ENCODE data around the gene FHL2.

Gene FHL2

DNA sequence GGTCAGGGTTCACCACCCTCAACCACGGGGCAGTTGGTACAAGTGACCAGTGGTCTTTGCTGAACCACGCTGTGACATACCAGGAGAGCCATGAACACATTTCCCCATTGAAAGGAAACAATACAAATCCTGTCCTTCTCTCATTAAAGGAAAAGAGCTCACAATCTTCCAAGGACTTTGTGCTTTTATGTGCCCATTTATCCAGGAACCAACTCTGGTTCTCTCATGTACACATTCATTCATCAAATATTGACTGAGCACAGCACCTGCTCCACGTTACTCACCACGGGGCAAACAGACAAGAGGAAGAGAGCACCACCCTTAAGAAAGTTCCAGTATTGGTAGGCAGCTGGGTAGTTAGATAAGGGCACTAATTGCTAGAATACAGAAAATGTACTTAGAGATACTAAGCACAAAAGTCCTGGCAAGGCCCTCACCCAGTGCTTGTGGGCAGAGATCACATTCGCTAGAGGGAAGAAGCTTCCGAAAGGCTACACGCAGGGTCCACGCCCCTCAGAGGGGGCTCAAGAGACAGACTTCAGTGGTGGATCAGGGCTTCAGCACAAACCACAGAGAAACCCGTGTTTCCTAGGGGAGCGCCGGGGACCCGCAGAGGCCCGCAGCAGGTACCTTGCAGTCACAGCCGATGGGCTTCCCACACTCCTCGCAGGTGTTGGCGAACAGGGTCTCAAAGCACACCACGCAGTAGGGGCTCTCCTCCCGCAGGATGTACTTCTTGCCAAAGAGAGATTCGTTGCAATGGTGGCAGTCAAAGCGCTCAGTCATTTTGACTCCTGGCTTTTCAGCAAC, 12.9 kb downstream of the FHL2 start:
- H3K4me1 ChIP-seq = peaks cover 0 to 60% (median 23%) of the 10 kb centered on the region in 4 donors
- peaks cover 18 to 37% (median 31%) of the 10 kb centered on the region in 3 donors for H3K36me3 ChIP-seq
- intact Hi-C loops (cut with DNase I; ENCODE audit: low total_unique reads) = no loop called here
- no peak overlapping the region for H3K27ac ChIP-seq
- no peaks in the 10 kb centered on the region for H3K27me3 ChIP-seq
- no peaks in the 10 kb centered on the region for H3K9me3 ChIP-seq
- TF ChIP-seq, protein P1, sequence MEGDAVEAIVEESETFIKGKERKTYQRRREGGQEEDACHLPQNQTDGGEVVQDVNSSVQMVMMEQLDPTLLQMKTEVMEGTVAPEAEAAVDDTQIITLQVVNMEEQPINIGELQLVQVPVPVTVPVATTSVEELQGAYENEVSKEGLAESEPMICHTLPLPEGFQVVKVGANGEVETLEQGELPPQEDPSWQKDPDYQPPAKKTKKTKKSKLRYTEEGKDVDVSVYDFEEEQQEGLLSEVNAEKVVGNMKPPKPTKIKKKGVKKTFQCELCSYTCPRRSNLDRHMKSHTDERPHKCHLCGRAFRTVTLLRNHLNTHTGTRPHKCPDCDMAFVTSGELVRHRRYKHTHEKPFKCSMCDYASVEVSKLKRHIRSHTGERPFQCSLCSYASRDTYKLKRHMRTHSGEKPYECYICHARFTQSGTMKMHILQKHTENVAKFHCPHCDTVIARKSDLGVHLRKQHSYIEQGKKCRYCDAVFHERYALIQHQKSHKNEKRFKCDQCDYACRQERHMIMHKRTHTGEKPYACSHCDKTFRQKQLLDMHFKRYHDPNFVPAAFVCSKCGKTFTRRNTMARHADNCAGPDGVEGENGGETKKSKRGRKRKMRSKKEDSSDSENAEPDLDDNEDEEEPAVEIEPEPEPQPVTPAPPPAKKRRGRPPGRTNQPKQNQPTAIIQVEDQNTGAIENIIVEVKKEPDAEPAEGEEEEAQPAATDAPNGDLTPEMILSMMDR (IDR thresholded peaks at IDR 0.05) = no peak
- no peak overlapping the region for H3K4me3 ChIP-seq
- DNase-seq = peak in 1 of 2 donors; percentile 51

DNA sequence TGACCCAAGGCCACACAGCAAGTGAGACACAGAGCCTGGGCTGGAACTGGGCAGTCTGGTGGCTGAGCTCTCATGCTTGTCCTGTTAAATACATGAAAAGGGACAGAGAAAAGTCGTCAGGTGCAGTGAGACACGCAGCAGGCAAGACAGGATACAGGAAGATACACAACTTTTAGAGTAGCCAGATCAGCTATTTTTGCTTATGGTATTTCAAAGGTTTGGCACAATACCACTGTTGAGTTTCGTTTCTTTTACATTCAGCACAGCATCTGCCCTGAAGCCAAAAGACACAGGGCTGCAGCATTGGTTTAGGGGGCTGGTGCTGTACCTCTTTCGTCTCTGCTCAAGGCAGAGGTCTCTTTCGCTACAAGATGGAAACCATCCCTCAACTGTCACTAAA, 14.0 kb downstream of the FHL2 start:
- Histone ChIP-seq H3K4me1 (peaks cover 0 to 60% (median 30%) of the 10 kb centered on the region in 4 donors), H3K9me3 (no peaks in the 10 kb centered on the region), H3K27me3 (no peaks in the 10 kb centered on the region), H3K27ac (no peak overlapping the region), H3K4me3 (no peak overlapping the region), H3K36me3 (peaks cover 18 to 37% (median 31%) of the 10 kb centered on the region in 3 donors)
- DNase-seq = no peak
- intact Hi-C loops (cut with DNase I; ENCODE audit: low total_unique reads) = no loop called here
- TF ChIP-seq, protein P1 (IDR thresholded peaks at IDR 0.05) = no peak

DNA sequence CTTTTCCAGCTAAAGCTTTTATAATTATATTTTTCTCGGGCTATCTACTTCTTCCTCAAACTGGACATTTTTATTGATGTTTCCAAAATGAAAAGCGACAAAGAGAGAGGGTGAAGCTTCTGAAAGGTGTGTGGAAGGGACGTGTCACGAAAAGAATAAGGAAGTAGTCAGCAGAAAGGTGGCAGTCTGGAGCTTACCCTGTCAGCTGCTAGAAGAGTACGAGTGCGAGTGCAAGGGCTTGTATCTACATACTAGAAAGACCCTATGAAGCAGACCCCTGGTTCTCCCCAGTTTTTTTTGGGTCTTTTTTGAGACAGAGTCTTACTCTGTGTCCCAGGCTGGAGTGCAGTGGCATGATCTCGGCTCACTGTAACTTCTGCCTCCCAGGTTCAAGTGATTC, 14.6 kb downstream of the FHL2 start:
- Histone ChIP-seq H3K36me3 (peaks cover 18 to 37% (median 31%) of the 10 kb centered on the region in 3 donors), H3K4me3 (no peak overlapping the region), H3K4me1 (peaks cover 0 to 60% (median 26%) of the 10 kb centered on the region in 4 donors), H3K27ac (peak overlapping the region in 1 of 2 donors; percentile 45), H3K9me3 (no peaks in the 10 kb centered on the region), H3K27me3 (no peaks in the 10 kb centered on the region)
- intact Hi-C loops (cut with DNase I; ENCODE audit: low total_unique reads) = no loop called here
- peak in 1 of 2 donors; percentile 28 for DNase-seq
- TF ChIP-seq, protein P1 (IDR thresholded peaks at IDR 0.05) = no peak

DNA sequence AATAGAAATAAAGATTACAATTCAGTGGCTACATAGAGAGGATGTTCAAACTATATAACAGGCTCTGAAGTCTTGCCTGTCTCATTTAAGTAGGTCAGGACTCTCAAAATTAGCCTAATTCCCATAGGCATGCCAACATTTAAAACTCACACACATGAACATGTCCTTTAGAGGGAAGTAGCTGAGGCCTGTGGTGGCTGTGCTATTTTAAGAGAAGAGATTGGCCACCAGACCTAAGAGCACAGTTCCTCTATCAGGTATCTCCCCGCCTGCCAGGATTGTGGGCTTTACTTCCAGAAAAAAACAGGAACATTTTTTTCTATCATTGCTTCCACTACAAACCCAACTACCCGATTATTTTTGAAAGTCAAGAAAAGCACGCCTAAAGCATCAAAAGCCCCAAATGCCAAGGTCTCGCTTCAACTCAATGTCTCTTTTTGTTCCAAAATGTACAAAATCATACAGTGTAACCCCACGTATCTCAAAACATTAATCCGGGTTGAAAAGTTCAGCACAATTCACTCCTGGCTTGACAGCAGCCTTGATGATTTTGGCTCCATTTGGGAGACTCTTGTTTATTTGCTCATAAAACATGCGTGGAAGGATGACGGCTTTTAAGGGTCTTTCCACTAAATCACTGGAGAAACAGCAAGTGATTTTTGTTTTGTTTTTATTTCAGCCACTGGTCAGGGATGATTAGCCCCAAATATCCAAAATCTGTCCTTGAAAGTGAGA, 15.3 kb downstream of the FHL2 start:
- peak in 1 of 2 donors; percentile 48 for DNase-seq
- H3K9me3 ChIP-seq = no peaks in the 10 kb centered on the region
- peaks cover 0 to 59% (median 21%) of the 10 kb centered on the region in 4 donors for H3K4me1 ChIP-seq
- no peaks in the 10 kb centered on the region for H3K27me3 ChIP-seq
- intact Hi-C loops (cut with DNase I; ENCODE audit: low total_unique reads) = no loop called here
- peak overlapping the region; percentile 27 to 45 for H3K27ac ChIP-seq
- H3K36me3 ChIP-seq = peaks cover 18 to 37% (median 31%) of the 10 kb centered on the region in 3 donors
- TF ChIP-seq, protein P1 (IDR thresholded peaks at IDR 0.05) = no peak
- H3K4me3 ChIP-seq = no peak overlapping the region

DNA sequence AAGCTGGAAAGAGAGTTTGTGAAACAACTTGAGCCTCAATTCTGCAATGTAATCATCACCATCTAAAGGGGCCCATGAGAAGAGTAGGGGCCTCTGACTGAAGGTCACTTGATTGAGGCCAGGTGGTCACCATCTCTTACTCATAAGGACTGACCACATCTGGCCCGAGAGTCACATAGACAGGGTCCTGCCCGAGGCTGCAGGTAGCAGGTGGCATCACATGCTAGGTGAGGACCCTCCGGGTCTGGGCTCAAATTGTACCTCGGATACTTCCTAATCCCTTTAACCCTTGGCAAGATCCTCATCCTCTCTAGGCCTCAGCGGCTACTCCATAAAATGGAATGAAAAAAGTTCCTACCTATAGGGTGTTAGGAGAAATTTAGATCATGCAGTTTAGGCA, 16.7 kb downstream of the FHL2 start:
- peak in 1 of 2 donors; percentile 35 for DNase-seq
- TF ChIP-seq, protein P1 (IDR thresholded peaks at IDR 0.05) = no peak
- Histone ChIP-seq H3K4me1 (peaks cover 0 to 61% (median 18%) of the 10 kb centered on the region in 4 donors), H3K4me3 (no peak overlapping the region), H3K27me3 (no peaks in the 10 kb centered on the region), H3K36me3 (peaks cover 18 to 42% (median 38%) of the 10 kb centered on the region in 3 donors), H3K27ac (peak overlapping the region in 1 of 2 donors; percentile 67), H3K9me3 (no peaks in the 10 kb centered on the region)
- intact Hi-C loops (cut with DNase I; ENCODE audit: low total_unique reads) = no loop called here
